Measurements from ENCODE around the gene INSM1.

INSM1 gene, protein sequence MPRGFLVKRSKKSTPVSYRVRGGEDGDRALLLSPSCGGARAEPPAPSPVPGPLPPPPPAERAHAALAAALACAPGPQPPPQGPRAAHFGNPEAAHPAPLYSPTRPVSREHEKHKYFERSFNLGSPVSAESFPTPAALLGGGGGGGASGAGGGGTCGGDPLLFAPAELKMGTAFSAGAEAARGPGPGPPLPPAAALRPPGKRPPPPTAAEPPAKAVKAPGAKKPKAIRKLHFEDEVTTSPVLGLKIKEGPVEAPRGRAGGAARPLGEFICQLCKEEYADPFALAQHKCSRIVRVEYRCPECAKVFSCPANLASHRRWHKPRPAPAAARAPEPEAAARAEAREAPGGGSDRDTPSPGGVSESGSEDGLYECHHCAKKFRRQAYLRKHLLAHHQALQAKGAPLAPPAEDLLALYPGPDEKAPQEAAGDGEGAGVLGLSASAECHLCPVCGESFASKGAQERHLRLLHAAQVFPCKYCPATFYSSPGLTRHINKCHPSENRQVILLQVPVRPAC

DNA sequence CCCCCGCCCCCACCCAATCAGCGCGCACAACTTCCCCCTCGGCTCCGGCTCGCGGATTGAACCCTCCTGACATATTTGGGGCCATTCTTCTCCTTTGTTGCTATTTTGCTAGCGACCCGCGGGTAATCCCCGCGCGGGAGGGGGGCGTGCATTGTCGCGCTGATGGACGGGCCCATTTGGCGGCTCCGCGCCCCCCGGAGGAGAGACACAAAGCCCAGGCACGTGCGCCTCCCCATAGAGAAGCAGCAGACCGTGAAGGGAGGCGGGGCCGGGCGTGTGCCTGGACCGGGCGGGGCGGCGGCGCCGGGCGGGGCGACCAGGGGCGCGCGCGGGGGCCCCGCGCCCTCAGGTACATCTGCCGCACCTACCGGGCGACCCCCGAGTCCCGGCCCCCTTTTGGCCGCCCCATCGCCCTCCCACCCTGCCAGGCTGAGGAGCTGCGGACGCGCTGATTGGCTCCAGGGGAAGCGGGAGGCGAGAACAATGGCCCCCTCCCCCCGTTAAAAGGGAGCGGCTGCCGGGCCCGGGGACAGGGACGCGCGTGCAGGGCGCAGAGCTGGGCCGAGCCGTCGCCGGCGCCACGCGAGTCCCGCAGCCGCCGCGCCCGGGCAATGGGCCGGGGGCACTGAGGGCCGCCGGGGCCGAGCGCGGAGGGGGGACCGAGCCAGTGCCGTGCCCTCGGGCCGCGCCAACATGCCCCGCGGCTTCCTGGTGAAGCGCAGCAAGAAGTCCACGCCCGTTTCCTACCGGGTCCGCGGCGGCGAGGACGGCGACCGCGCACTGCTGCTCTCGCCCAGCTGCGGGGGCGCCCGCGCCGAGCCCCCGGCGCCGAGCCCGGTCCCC is at the start of gene INSM1:
INSM1 (plus strand) TSS at position 530 of the 843 bp plus-strand sequence; CDS start at position 694, 164 bp downstream.
- DNase-seq (ENCODE audit: low read depth) = no peak
- no peak within 1 kb of the TSS for H3K4me3 ChIP-seq (ENCODE audit: low read depth, low read length)
- TF ChIP-seq, protein P1, sequence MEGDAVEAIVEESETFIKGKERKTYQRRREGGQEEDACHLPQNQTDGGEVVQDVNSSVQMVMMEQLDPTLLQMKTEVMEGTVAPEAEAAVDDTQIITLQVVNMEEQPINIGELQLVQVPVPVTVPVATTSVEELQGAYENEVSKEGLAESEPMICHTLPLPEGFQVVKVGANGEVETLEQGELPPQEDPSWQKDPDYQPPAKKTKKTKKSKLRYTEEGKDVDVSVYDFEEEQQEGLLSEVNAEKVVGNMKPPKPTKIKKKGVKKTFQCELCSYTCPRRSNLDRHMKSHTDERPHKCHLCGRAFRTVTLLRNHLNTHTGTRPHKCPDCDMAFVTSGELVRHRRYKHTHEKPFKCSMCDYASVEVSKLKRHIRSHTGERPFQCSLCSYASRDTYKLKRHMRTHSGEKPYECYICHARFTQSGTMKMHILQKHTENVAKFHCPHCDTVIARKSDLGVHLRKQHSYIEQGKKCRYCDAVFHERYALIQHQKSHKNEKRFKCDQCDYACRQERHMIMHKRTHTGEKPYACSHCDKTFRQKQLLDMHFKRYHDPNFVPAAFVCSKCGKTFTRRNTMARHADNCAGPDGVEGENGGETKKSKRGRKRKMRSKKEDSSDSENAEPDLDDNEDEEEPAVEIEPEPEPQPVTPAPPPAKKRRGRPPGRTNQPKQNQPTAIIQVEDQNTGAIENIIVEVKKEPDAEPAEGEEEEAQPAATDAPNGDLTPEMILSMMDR (IDR thresholded peaks at IDR 0.05; ENCODE audit: control insufficient read depth, extremely low read depth, insufficient read depth) = no peak

DNA sequence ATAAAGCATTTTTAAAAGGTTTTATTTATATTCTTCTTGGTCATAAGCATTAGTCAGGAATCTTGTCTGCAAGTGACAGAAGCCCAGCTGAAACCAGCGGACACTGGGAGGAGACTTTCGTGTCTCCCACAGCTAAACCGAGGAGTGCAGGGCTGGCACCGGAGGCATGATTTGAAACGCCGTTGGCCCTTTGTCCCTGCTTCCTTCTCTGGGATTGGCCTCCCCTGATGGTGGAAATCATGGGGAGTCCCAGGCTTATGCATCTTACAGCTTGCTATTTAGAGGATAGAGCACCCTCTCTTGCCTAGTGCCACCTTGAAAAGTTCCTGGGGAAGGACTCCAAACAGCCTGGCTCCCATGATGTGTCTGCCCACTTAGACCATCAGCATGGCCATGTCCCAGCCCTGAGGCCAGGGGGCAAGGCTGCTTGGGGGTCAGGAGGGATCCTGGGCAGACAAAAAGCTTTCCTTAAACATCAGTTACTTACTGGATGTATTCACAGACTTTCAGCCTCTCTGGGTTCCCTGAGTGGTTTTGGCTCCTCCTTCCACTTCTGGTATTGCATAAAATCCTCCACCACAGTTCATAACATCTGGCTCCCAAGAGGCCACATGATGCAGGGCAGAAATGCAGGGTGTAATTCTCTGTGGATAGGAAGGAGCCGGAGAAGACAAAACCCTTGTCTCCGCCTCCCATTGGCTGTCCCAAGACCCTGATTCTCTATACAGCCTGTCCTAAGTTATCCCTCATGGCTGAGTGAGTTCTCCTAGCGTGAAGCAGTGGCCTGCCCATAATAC is 49.3 kb upstream of the INSM1 start:
- DNase-seq (ENCODE audit: low read depth) = no peak
- TF ChIP-seq, protein P1 (IDR thresholded peaks at IDR 0.05; ENCODE audit: control insufficient read depth, extremely low read depth, insufficient read depth) = no peak
- no peak overlapping the region for H3K4me3 ChIP-seq (ENCODE audit: low read depth, low read length)

DNA sequence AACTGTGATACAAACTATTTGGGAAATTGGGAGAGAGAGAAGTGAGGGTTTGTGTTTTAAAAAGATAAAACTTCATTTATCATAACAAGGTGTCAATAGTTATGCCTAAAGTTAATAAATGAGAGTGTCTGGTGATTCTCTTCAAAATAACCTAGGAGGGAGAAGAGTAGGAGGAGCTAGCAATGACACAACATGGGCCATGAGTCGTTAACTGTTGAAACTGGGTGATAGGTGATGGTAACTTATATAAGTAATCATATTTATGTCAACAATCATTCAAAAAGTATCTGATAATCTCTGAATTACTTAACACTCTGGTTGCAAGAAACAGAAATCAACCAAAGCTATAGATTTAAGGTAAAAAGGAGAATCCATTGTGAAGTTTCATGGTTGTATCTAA is 46.8 kb upstream of the INSM1 start:
- no peak overlapping the region for H3K4me3 ChIP-seq (ENCODE audit: low read depth, low read length)
- no peak for DNase-seq (ENCODE audit: low read depth)
- TF ChIP-seq, protein P1 (IDR thresholded peaks at IDR 0.05; ENCODE audit: control insufficient read depth, extremely low read depth, insufficient read depth) = no peak

DNA sequence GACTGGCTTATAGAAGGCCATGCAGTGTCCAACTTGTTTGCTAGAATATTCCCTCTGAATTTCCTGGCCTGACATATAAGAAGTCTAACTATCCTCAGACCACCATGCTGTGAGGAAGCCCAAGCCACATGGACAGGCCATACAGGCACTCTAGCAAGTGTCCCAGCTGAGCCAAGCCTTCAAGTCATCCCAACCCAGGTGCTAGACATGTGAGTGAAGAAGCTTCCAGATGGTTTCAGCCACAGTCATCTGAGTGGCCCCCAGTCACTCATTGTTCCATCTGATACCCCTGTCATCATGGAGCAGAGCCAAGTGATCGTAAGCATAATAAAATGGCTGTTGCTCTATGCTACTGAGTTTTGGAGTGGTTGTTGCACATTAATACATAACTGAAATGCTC is 46.0 kb upstream of the INSM1 start:
- TF ChIP-seq, protein P1 (IDR thresholded peaks at IDR 0.05; ENCODE audit: control insufficient read depth, extremely low read depth, insufficient read depth) = no peak

DNA sequence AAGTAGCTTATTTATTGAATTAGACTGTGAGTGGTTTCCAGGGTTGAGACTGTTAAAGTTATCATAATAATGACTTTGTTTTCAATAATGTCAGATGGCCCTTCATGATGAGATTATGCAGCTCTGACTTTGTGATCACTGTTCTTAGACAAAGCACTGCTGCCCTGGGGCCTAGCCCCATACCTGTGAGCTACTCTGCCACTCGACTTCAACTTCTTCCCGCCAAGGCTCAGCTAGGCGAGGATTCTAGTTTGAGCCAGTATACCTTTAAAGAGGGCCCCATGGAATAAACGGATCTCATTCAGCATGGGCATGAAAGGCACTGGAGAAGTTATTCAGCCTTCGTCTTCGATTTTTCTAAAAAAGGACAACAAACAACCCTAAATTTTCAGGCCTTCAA is 45.0 kb upstream of the INSM1 start:
- no peak overlapping the region for H3K4me3 ChIP-seq (ENCODE audit: low read depth, low read length)
- DNase-seq (ENCODE audit: low read depth) = no peak
- TF ChIP-seq, protein P1 (IDR thresholded peaks at IDR 0.05; ENCODE audit: control insufficient read depth, extremely low read depth, insufficient read depth) = no peak

More for the DNA sequence above, 46.0 kb upstream of the INSM1 start:
- no peak for DNase-seq (ENCODE audit: low read depth)
- H3K4me3 ChIP-seq (ENCODE audit: low read depth, low read length) = no peak overlapping the region

DNA sequence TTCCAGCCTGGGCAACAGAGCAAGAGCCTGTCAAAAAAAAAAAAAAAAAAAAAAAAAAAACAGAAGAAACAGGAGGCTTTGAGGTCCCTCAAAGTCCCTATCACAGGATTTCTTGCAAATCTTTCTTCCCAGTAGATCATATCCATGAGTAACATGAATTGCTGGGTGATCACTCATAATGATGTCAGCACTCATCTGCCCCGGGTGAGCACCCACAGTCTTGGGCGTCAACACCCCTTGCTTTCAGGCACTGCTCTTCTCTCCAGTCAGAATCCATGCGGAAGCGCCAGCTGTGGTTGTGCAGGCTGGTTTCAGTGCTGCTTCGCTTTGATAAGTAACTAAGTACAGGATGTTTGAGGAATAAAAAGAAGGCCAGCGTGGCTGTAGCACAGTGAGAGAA is 40.2 kb upstream of the INSM1 start:
- H3K4me3 ChIP-seq (ENCODE audit: low read depth, low read length) = no peak overlapping the region
- DNase-seq (ENCODE audit: low read depth) = no peak
- TF ChIP-seq, protein P1 (IDR thresholded peaks at IDR 0.05; ENCODE audit: control insufficient read depth, extremely low read depth, insufficient read depth) = no peak
